Breast epithelium (tissue), 4 donors: ENCODE measurements around the gene LIPT2. TPM values are rescaled to one million over a fixed set of nuclear protein-coding genes. Genes with fewer than 3 reads are reported as not detected.
A peak's percentile ranks its signal among the peaks of the same experiment; 100 is the strongest.

Experiments used
- DNase-seq, 2 donors: peaks; one replicate each; pipeline ENCODE4 v3.0.0-alpha.2; 2019; ENCODE audit warnings: low spot score in 2 of 2
- H3K27ac ChIP-seq, 2 donors: fragments of 200-600 bp; sonication (generic) in 1 of 2; one replicate each; pipeline ENCODE4 v1.5.1; 2016 to 2019; ENCODE audit warnings: mild to moderate bottlenecking in 1 of 2
- H3K27me3 ChIP-seq, 2 donors: fragments of 200-600 bp; sonication (generic) in 1 of 2; one replicate each; pipeline versions ENCODE4 v1.5.1 to v1.6.0; 2017 to 2019; ENCODE audit warnings: control low read depth in 1 of 2, mild to moderate bottlenecking in 1 of 2
- H3K36me3 ChIP-seq: fragments of 200-600 bp; one replicate; pipeline ENCODE4 v1.5.1; 2019
- H3K4me1 ChIP-seq, 2 donors: fragments of 200-600 bp; sonication (generic); one replicate each; pipeline ENCODE4 v1.5.1; 2016 to 2019; ENCODE audit warnings: control low read depth in 1 of 2
- H3K4me3 ChIP-seq, 3 donors: fragments of 200-600 bp; sonication (generic); 1 replicate in 2 of 3; 2 replicates in 1 of 3; pipeline ENCODE4 v1.5.1; 2016 to 2019; ENCODE audit warnings: mild to moderate bottlenecking in 3 of 3, moderate library complexity in 2 of 3
- H3K9me3 ChIP-seq, 2 donors: fragments of 200-600 bp; sonication (generic) in 1 of 2; one replicate each; pipeline ENCODE4 v1.5.1; 2016 to 2019; ENCODE audit warnings: control low read depth in 1 of 2
- POLR2A ChIP-seq: fragments of 450-650 bp; IDR thresholded peaks from one replicate; pipeline ENCODE4 v1.6.1; 2016; ENCODE audit warnings: antibody characterized with exemption, mild to moderate bottlenecking, moderate library complexity
- POLR2AphosphoS5 ChIP-seq, 3 donors: sonication (generic); formaldehyde crosslinking; IDR thresholded peaks; one replicate each; pipeline ENCODE4 v1.6.1; 2017; ENCODE audit warnings: antibody characterized with exemption in 3 of 3
- intact Hi-C: fragments of 100-400 bp; cut with DNase I; formaldehyde crosslinking; loops from one replicate; pipeline ENCODE4 v1.15.1; 2023; ENCODE audit warnings: low total_unique reads
- total RNA-seq, 3 donors: library from RNA; depleted of rRNA; stranded (reverse); fragments of >200 nt; gene quantifications; one replicate each; pipeline ENCODE4 v1.1.0, GENCODE V29; 2016
- TF ChIP-seq, protein P1 (sequence below), 3 donors: fragments of 450-650 bp; IDR thresholded peaks; one replicate each; pipeline ENCODE4 v1.5.1; 2016 to 2017; ENCODE audit warnings: antibody characterized with exemption in 3 of 3, mild to moderate bottlenecking in 3 of 3, moderate library complexity in 3 of 3

Gene LIPT2
- total RNA-seq, 3 donors from 2014 or later, result 2.0 to 13.5 (median 9.8) TPM

DNA sequence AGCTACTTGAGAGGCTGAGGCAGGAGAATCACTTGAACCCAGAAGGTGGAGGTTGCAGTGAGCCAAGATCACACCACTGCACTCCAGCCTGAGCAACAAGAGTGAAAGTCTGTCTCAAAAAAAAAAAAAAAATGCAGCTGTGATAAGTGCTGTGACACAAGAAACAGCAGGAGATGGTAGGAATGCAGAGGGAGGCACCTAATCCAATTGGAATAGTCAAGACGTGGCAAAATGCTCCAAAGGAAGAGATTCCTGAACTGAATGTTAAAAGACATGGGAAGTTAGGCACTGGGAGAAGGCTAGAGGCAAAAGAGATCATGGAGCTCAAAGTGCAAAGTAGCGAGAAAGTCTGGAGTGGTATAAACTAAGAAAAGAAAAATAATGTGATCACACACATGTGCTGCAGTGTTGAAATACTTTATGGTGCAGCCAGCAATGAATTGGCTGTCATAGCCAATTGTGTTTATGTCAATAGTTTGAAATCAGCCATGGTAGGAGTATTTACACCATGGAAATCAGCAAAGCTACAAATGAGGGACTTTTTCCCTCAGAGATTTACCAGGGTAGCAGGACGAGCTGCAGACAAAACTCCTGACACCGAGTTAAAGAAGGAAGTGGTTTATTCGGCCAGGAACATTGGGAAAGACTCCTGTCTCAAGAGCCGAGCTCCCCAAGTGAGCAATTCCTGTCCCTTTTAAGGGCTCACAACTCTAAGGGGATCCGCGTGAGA, 40.9 kb upstream of the LIPT2 start:
- H3K27me3 ChIP-seq, result no peaks in the 10 kb centered on the region
- TF ChIP-seq, protein P1, sequence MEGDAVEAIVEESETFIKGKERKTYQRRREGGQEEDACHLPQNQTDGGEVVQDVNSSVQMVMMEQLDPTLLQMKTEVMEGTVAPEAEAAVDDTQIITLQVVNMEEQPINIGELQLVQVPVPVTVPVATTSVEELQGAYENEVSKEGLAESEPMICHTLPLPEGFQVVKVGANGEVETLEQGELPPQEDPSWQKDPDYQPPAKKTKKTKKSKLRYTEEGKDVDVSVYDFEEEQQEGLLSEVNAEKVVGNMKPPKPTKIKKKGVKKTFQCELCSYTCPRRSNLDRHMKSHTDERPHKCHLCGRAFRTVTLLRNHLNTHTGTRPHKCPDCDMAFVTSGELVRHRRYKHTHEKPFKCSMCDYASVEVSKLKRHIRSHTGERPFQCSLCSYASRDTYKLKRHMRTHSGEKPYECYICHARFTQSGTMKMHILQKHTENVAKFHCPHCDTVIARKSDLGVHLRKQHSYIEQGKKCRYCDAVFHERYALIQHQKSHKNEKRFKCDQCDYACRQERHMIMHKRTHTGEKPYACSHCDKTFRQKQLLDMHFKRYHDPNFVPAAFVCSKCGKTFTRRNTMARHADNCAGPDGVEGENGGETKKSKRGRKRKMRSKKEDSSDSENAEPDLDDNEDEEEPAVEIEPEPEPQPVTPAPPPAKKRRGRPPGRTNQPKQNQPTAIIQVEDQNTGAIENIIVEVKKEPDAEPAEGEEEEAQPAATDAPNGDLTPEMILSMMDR (IDR thresholded peaks at IDR 0.05), result no peak
- intact Hi-C loops, result no loop called here
- peaks cover 0 to 4% of the 10 kb centered on the region in 2 donors for H3K9me3 ChIP-seq
- no peak overlapping the region for H3K27ac ChIP-seq
- DNase-seq, result no peak
- H3K36me3 ChIP-seq, result no peaks in the 10 kb centered on the region
- H3K4me3 ChIP-seq, result no peak overlapping the region
- H3K4me1 ChIP-seq, result no peaks in the 10 kb centered on the region

DNA sequence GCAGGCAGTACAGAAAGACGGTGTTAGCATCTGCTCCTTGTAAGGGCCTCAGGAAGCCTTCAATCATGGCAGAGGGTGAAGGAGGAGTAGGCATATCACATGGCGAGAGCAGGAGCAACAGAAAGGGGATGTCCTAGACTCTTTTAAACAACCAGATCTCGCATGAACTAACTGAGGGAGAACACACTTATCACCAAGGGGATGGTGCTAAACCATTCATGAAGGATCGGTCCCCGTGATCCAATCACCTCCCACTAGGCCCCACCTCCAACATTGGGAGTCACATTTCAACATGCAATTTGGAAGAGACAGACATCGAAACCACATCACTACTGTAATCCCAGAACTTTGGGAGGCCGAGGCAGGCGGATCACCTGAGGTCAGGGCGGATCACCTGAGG, 39.9 kb upstream of the LIPT2 start:
- peaks cover 0 to 4% of the 10 kb centered on the region in 2 donors for H3K9me3 ChIP-seq
- intact Hi-C loops, result no loop called here
- H3K27me3 ChIP-seq, result no peaks in the 10 kb centered on the region
- no peak for DNase-seq
- H3K4me1 ChIP-seq, result no peaks in the 10 kb centered on the region
- no peak overlapping the region for H3K27ac ChIP-seq
- H3K36me3 ChIP-seq, result no peaks in the 10 kb centered on the region
- H3K4me3 ChIP-seq, result no peak overlapping the region
- TF ChIP-seq POLR2A (no peak), POLR2AphosphoS5 (IDR thresholded peaks at IDR 0.05) (no peak)
- TF ChIP-seq, protein P1 (IDR thresholded peaks at IDR 0.05), result no peak

DNA sequence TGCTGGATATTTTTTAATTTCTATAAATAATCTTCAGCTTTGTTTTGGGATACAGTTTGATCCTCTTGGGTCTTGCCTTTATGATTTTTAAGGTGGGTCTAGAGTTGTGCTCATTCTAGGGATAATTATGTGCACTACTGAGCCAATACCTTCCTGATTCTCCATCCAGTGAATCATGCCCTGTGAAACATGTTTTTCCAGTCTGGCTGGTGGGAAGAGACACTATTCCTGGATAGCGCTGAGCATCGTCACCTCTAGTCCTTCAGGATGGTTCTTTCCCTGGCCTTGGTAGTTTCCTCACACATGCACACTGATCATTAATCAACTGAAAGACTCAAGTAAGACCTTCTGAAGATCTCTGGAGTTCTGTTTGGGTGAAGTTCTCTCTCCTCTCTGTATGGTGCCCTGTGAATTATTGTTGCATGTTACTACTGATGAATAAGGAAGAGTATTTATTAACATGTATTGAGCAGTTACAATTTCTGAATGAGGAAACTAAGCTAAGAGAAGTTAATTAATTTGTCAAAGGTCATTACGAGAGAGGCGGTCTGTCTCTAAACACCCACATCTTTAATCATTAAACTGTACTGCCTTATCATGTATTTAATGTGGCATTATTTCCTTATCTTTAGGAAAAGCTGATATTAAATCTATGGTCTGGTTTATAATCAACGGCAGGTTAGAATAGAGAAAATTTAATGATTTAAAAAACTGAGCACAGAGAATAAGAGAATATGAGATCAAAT, 39.1 kb upstream of the LIPT2 start:
- no peak overlapping the region for H3K4me3 ChIP-seq
- intact Hi-C loops, result no loop called here
- no peaks in the 10 kb centered on the region for H3K27me3 ChIP-seq
- H3K36me3 ChIP-seq, result no peaks in the 10 kb centered on the region
- no peak overlapping the region for H3K27ac ChIP-seq
- H3K9me3 ChIP-seq, result peaks cover 0 to 4% of the 10 kb centered on the region in 2 donors
- no peak for DNase-seq
- TF ChIP-seq POLR2AphosphoS5 (IDR thresholded peaks at IDR 0.05), result peak in 1 of 3 donors; percentile 61
- TF ChIP-seq, protein P1 (IDR thresholded peaks at IDR 0.05), result no peak
- H3K4me1 ChIP-seq, result no peaks in the 10 kb centered on the region

DNA sequence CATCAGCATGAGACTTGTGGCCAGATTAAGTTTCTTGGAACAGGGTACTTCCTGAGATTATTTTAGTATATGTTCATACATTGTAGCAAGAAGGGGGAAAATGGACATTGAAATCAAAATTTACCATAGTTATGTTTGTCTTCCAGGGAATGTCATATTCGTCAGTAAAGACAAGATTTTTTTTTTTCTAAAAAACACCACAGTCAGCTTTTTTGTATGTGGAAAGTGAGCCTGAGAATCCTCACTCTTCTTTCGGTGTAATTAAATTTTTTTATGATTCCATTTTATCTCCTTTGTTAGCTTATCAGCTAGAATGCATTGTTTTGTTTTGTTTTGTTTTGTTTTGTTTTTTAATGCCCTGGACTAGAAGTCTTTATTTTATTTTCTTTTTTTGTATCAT, 31.5 kb upstream of the LIPT2 start:
- H3K27me3 ChIP-seq, result no peaks in the 10 kb centered on the region
- H3K27ac ChIP-seq, result no peak overlapping the region
- DNase-seq, result no peak
- H3K36me3 ChIP-seq, result no peaks in the 10 kb centered on the region
- no peaks in the 10 kb centered on the region for H3K9me3 ChIP-seq
- no peaks in the 10 kb centered on the region for H3K4me1 ChIP-seq
- intact Hi-C loops, result no loop called here
- TF ChIP-seq, protein P1 (IDR thresholded peaks at IDR 0.05), result no peak
- TF ChIP-seq POLR2A, result no peak
- TF ChIP-seq POLR2AphosphoS5 (IDR thresholded peaks at IDR 0.05), result no peak
- H3K4me3 ChIP-seq, result no peak overlapping the region

DNA sequence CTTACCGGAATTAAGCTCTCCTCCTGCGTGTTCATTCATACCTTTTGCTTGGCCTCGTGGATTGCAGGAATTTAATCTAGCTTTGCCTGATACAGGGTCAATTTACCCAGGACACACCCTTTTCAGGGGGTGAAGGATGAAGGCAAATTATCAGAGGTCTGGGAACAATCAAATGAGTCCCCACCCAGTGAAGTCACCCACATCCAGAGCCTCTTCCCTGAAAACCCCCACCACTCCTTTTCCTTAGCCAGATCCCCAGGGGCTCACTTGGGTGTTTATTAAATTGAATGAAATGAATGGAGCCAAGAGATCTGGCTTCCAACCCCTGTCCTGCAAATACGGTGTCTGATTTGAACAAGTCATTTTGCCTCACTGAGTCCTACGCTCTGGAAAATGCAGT, 31.0 kb upstream of the LIPT2 start:
- Histone ChIP-seq H3K4me3 (no peak overlapping the region), H3K9me3 (no peaks in the 10 kb centered on the region), H3K36me3 (no peaks in the 10 kb centered on the region), H3K27ac (no peak overlapping the region), H3K4me1 (no peaks in the 10 kb centered on the region), H3K27me3 (no peaks in the 10 kb centered on the region)
- intact Hi-C loops, result no loop called here
- no peak for TF ChIP-seq POLR2AphosphoS5 (IDR thresholded peaks at IDR 0.05)
- TF ChIP-seq, protein P1 (IDR thresholded peaks at IDR 0.05), result no peak
- no peak for TF ChIP-seq POLR2A
- no peak for DNase-seq
